Right forelimb (tissue), 1 donor: ENCODE measurements around the gene C14orf119.

Experiments used
- DNase-seq: peaks from one replicate; pipeline ENCODE4 v3.0.0-alpha.2; 2018

C14orf119 gene

GRCh38 chr14:23095196-23096108 lies at the start of gene C14orf119:
Gene C14orf119, plus strand, starts transcription at chr14:23095505. Its CDS starts 2,154 bp downstream, at chr14:23097659.
- peak; percentile 99 for DNase-seq

GRCh38 chr14:23047034-23047634 lies 48.2 kb upstream of the C14orf119 start:
- DNase-seq: no peak

GRCh38 chr14:23047751-23048693 lies 47.3 kb upstream of the C14orf119 start:
- no peak for DNase-seq

GRCh38 chr14:23049011-23049410 lies 46.3 kb upstream of the C14orf119 start:
- no peak for DNase-seq

GRCh38 chr14:23051141-23052057 lies 43.9 kb upstream of the C14orf119 start:
- no peak for DNase-seq

GRCh38 chr14:23052182-23052623 lies 43.1 kb upstream of the C14orf119 start:
- DNase-seq: no peak

- DNase-seq: no peak
Measured at GRCh38 chr14:23052671-23053070, 42.6 kb upstream of the C14orf119 start.

- DNase-seq: no peak
Measured at GRCh38 chr14:23053426-23053825, 41.9 kb upstream of the C14orf119 start.

- DNase-seq: no peak
Measured at GRCh38 chr14:23054000-23054811, 41.1 kb upstream of the C14orf119 start.

- DNase-seq: no peak
Measured at GRCh38 chr14:23055147-23055550, 40.2 kb upstream of the C14orf119 start.

- DNase-seq: no peak
Measured at GRCh38 chr14:23055621-23056144, 39.6 kb upstream of the C14orf119 start.

- DNase-seq: peak; percentile 64
Measured at GRCh38 chr14:23056145-23056955, 39.0 kb upstream of the C14orf119 start.

- DNase-seq: peak; percentile 81
Measured at GRCh38 chr14:23056956-23057756, 38.1 kb upstream of the C14orf119 start, which contains the start of gene CDH24. Gene CDH24, minus strand, starts transcription at chr14:23057520. Its CDS starts 1,787 bp downstream, at chr14:23055733.

- peak; percentile 96 for DNase-seq
Measured at GRCh38 chr14:23057757-23058653, 37.3 kb upstream of the C14orf119 start.

GRCh38 chr14:23058654-23059504 lies 36.4 kb upstream of the C14orf119 start:
- peak; percentile 39 for DNase-seq

- DNase-seq: no peak
Measured at GRCh38 chr14:23060536-23061260, 34.6 kb upstream of the C14orf119 start.
